Mucosa of descending colon (tissue), 3 donors: ENCODE results near the gene ACP7. TPM values are rescaled to one million over a fixed set of nuclear protein-coding genes. Genes with fewer than 3 reads are reported as not detected.

Experiments used
- ATAC-seq: fragments of 200-7000 bp; cut with Tn5 transposase; one replicate; pipeline ENCODE4 v1.9.1; 2020; ENCODE audit warnings: mild to moderate bottlenecking, moderate library complexity
- DNase-seq, 3 donors: peaks; one replicate each; pipeline ENCODE4 v3.0.0-alpha.2; 2020
- H3K36me3 ChIP-seq: fragments of 200-600 bp; one replicate; pipeline ENCODE4 v1.8.0; 2021; ENCODE audit warnings: low read depth, mild to moderate bottlenecking
- H3K4me1 ChIP-seq: fragments of 200-600 bp; one replicate; pipeline ENCODE4 v1.8.0; 2021; ENCODE audit warnings: low read depth, mild to moderate bottlenecking
- H3K4me3 ChIP-seq: fragments of 200-600 bp; one replicate; pipeline ENCODE4 v1.8.0; 2021; ENCODE audit warnings: mild to moderate bottlenecking
- H3K9me3 ChIP-seq: fragments of 200-600 bp; one replicate; pipeline ENCODE4 v1.8.0; 2021; ENCODE audit warnings: mild to moderate bottlenecking
- CTCF ChIP-seq: fragments of 200-600 bp; IDR thresholded peaks from one replicate; pipeline ENCODE4 v1.8.0; 2022; ENCODE audit warnings: antibody characterized with exemption, mild to moderate bottlenecking
- intact Hi-C, 2 donors: fragments of 100-400 bp; cut with DNase I in 1 of 2; cut with micrococcal nuclease in 1 of 2; formaldehyde crosslinking; loops; one replicate each; pipeline versions ENCODE4 v1.11.0 to v1.11.1; 2022; cut with DNase I, micrococcal nuclease
- total RNA-seq, 3 donors: library from RNA; stranded (reverse); fragmentation: NEBNext Ultra II Directional in 2 of 3; extraction: Animal tissue kit (Norgen Biotek cat#: 25700) in 2 of 3; gene quantifications; one replicate each; pipeline versions ENCODE4 v1.2.1 to v1.2.4, GENCODE V29; 2021 to 2023
- donor health status: DM: no; HTN: no; CAD: no; lungs with moderate emphysema.
- donor health status: DM: no; HTN: no; CAD: no.
- donor health status: DM: no; HTN: yes; CAD: no.

ACP7 gene
- total RNA-seq, 3 donors from 2014 or later: not detected

- DNase-seq (no peak), ATAC-seq (no peak)
- Histone ChIP-seq H3K36me3 (no peaks in the 10 kb centered on the region), H3K4me1 (no peaks in the 10 kb centered on the region), H3K9me3 (no peaks in the 10 kb centered on the region), H3K4me3 (no peak overlapping the region)
- TF ChIP-seq CTCF: no peak
- intact Hi-C loops: no loop called here
These were observed 19.0 kb downstream of the ACP7 start for GRCh38 chr19:39103151-39103550.

GRCh38 chr19:39104186-39104596, 20.0 kb downstream of the ACP7 start:
- intact Hi-C loops: no loop called here
- ATAC-seq (no peak), DNase-seq (no peak)
- H3K4me1 ChIP-seq: no peaks in the 10 kb centered on the region
- no peaks in the 10 kb centered on the region for H3K36me3 ChIP-seq
- H3K4me3 ChIP-seq: no peak overlapping the region
- H3K9me3 ChIP-seq: no peaks in the 10 kb centered on the region
- no peak for TF ChIP-seq CTCF

GRCh38 chr19:39106194-39106593, 22.0 kb downstream of the ACP7 start:
- Histone ChIP-seq H3K36me3 (no peaks in the 10 kb centered on the region), H3K4me1 (no peaks in the 10 kb centered on the region), H3K4me3 (no peak overlapping the region), H3K9me3 (no peaks in the 10 kb centered on the region)
- DNase-seq (no peak), ATAC-seq (no peak)
- no peak for TF ChIP-seq CTCF
- intact Hi-C loops: no loop called here

GRCh38 chr19:39109641-39110040, 25.5 kb downstream of the ACP7 start:
- no peaks in the 10 kb centered on the region for H3K4me1 ChIP-seq
- H3K4me3 ChIP-seq: no peak overlapping the region
- no peak for DNase-seq
- H3K9me3 ChIP-seq: no peaks in the 10 kb centered on the region
- no peak for TF ChIP-seq CTCF
- ATAC-seq: no peak
- intact Hi-C loops: no loop called here
- no peaks in the 10 kb centered on the region for H3K36me3 ChIP-seq

- Histone ChIP-seq H3K4me3 (no peak overlapping the region), H3K9me3 (no peaks in the 10 kb centered on the region), H3K36me3 (no peaks in the 10 kb centered on the region), H3K4me1 (no peaks in the 10 kb centered on the region)
- TF ChIP-seq CTCF: peak; percentile 52
- DNase-seq (peak in 2 of 3 donors; percentile 75), ATAC-seq (peak; percentile 82)
- intact Hi-C loops: no loop called here
These were observed 26.2 kb downstream of the ACP7 start for GRCh38 chr19:39110263-39110967.
